PC-9 (cell line): ENCODE measurements around the gene ADAMTS19. TPM values are rescaled to one million over a fixed set of nuclear protein-coding genes. Genes with fewer than 3 reads are reported as not detected.

Experiments
- BruUV-seq: library from RNA; stranded (reverse); fragments of 400-500 nt; replicated peaks from 2 replicates; lab custom pipeline; 2021; lab: Mats Ljungman, UMichigan
- CTCF ChIA-PET: fragments of 300-600 bp; sonication (Branson Sonifier 250); formaldehyde crosslinking; loops from one replicate; lab custom pipeline; 2022; ENCODE audit warnings: antibody characterized with exemption; lab: Charles Lee
- POLR2A ChIA-PET: fragments of 300-600 bp; sonication (Branson Sonifier 250); formaldehyde crosslinking; loops from one replicate; lab custom pipeline; 2022; ENCODE audit warnings: antibody characterized with exemption; ENCODE audit not compliant: unreplicated experiment; lab: Charles Lee
- DNase-seq, 2 experiments: peaks; one replicate each; pipeline versions ENCODE4 v3.0.0 to v3.0.0-alpha.2; 2015 to 2022; ENCODE audit warnings: mixed read lengths in 1 of 2
- H2AFZ ChIP-seq: fragments of 200-600 bp; sonication (generic); 2 replicates; pipeline ENCODE4 v1.8.1; 2017; ENCODE audit warnings: antibody characterized with exemption
- H3F3A ChIP-seq: fragments of 200-600 bp; sonication (generic); 2 replicates; pipeline ENCODE4 v1.8.1; 2017; ENCODE audit warnings: antibody characterized with exemption, mild to moderate bottlenecking, low read depth; ENCODE audit not compliant: insufficient read depth
- H3K27ac ChIP-seq: fragments of 200-600 bp; sonication (generic); 2 replicates; pipeline ENCODE4 v1.6.1; 2016; ENCODE audit warnings: mixed run types
- H3K27me3 ChIP-seq: fragments of 200-600 bp; sonication (generic); 2 replicates; pipeline ENCODE4 v1.6.1; 2016; ENCODE audit warnings: low read depth, mixed run types; ENCODE audit not compliant: insufficient read depth
- H3K36me3 ChIP-seq: fragments of 200-600 bp; sonication (generic); 2 replicates; pipeline ENCODE4 v1.6.1; 2016; ENCODE audit warnings: low read depth, mixed run types
- H3K4me1 ChIP-seq: fragments of 200-600 bp; sonication (generic); replicated peaks from 2 replicates; pipeline ENCODE4 v1.6.1; 2016; ENCODE audit warnings: mixed run types; ENCODE audit not compliant: insufficient read depth
- H3K4me2 ChIP-seq: fragments of 200-600 bp; sonication (generic); 2 replicates; pipeline ENCODE4 v1.6.1; 2017; ENCODE audit warnings: mixed run types
- H3K4me3 ChIP-seq: fragments of 200-600 bp; sonication (generic); 2 replicates; pipeline ENCODE4 v1.6.1; 2016; ENCODE audit warnings: mixed run types
- H3K79me2 ChIP-seq: fragments of 200-600 bp; sonication (generic); 2 replicates; pipeline ENCODE4 v1.6.1; 2017; ENCODE audit warnings: low read depth, mixed run types
- H3K9me2 ChIP-seq: fragments of 200-600 bp; sonication (generic); 2 replicates; pipeline ENCODE4 v1.8.1; 2017; ENCODE audit warnings: mild to moderate bottlenecking; ENCODE audit not compliant: insufficient read depth
- H3K9me3 ChIP-seq: fragments of 200-600 bp; sonication (generic); 2 replicates; pipeline ENCODE4 v1.8.1; 2016; ENCODE audit warnings: low read depth; ENCODE audit not compliant: insufficient read depth
- H4K20me1 ChIP-seq: fragments of 200-600 bp; sonication (generic); 2 replicates; pipeline ENCODE4 v1.8.1; 2017; ENCODE audit not compliant: insufficient read depth
- EZH2 ChIP-seq: fragments of 200-600 bp; sonication (generic); IDR thresholded peaks from 2 replicates; pipeline ENCODE4 v1.8.0; 2017; ENCODE audit warnings: antibody characterized with exemption, low read depth
- intact Hi-C: fragments of 100-400 bp; cut with micrococcal nuclease; formaldehyde crosslinking; loops from one replicate; pipeline ENCODE4 v1.10.0; 2022; ENCODE audit not compliant: unreplicated experiment
- total RNA-seq: library from RNA; stranded (reverse); gene quantifications from 2 replicates; pipeline ENCODE4 v1.2.3, GENCODE V29; 2021
- TF ChIP-seq, protein P1 (sequence below): fragments of 200-600 bp; sonication (generic); conservative IDR thresholded peaks from 2 replicates; pipeline ENCODE4 v1.6.1; 2017; ENCODE audit warnings: mixed run types, antibody characterized with exemption, mild to moderate bottlenecking, moderate library complexity

Gene ADAMTS19
- total RNA-seq, 1 experiment from 2014 or later: not detected

DNA sequence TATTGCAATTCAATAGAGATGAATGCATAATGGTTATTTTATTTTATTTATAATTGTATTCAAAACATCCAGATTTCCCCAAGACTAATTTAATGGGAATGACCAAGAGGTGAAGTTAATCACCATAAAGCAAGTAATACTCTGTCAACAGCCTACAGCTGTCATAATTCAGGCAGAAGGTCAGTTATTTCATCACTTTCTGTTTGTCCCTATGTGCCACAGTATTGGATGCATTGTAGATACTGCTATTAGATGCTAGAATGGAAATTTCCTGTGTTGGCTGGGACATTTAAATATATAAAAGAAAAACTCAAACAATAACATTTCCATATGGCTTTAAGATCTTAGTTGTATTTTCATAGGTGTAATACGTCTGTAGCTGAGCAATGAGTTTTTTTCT is 231.1 kb downstream of the ADAMTS19 start:
- no peak for TF ChIP-seq EZH2
- H3K27me3 ChIP-seq: no peaks in the 10 kb centered on the region
- no peaks in the 10 kb centered on the region for H3F3A ChIP-seq
- H3K4me2 ChIP-seq: no peak overlapping the region
- ChIA-PET POLR2A (no interaction called here), CTCF (no interaction called here)
- intact Hi-C loops: no loop called here
- DNase-seq: no peak
- H3K9me3 ChIP-seq: no peaks in the 10 kb centered on the region
- no TSS peak for BruUV-seq
- no peaks in the 10 kb centered on the region for H3K79me2 ChIP-seq
- H3K4me1 ChIP-seq: no peaks in the 10 kb centered on the region
- H3K27ac ChIP-seq: no peak overlapping the region
- no peaks in the 10 kb centered on the region for H3K9me2 ChIP-seq
- H3K4me3 ChIP-seq: no peak overlapping the region
- H3K36me3 ChIP-seq: no peaks in the 10 kb centered on the region
- H4K20me1 ChIP-seq: no peaks in the 10 kb centered on the region
- no peak overlapping the region for H2AFZ ChIP-seq

DNA sequence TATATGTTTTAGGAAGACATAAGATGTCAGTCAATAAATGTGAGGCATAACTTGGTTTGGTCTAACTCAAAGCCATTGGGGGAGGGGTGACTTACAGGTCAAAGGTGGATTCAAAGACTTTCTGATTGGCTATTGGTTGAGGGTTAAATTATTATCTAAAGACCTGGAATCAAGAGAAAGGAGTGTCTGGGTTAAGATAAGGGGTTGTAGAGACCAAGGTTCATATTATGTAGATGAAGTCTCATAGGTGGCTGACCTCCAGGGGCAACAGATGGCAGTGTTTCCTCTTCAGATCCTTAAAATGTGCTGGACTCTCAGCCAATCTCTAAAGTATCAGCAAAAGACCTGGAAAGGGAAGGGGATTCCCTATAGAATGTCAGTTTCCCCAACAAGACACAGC is 236.5 kb downstream of the ADAMTS19 start:
- Histone ChIP-seq H3K27ac (no peak overlapping the region), H3K4me1 (no peaks in the 10 kb centered on the region), H3K9me3 (no peaks in the 10 kb centered on the region), H3K4me3 (no peak overlapping the region), H3K27me3 (no peaks in the 10 kb centered on the region), H4K20me1 (no peaks in the 10 kb centered on the region), H3F3A (no peaks in the 10 kb centered on the region), H3K4me2 (no peak overlapping the region), H3K36me3 (no peaks in the 10 kb centered on the region), H2AFZ (no peak overlapping the region), H3K9me2 (no peaks in the 10 kb centered on the region), H3K79me2 (no peaks in the 10 kb centered on the region)
- ChIA-PET CTCF (no interaction called here), POLR2A (no interaction called here)
- DNase-seq: no peak
- no peak for TF ChIP-seq EZH2
- TF ChIP-seq, protein P1, sequence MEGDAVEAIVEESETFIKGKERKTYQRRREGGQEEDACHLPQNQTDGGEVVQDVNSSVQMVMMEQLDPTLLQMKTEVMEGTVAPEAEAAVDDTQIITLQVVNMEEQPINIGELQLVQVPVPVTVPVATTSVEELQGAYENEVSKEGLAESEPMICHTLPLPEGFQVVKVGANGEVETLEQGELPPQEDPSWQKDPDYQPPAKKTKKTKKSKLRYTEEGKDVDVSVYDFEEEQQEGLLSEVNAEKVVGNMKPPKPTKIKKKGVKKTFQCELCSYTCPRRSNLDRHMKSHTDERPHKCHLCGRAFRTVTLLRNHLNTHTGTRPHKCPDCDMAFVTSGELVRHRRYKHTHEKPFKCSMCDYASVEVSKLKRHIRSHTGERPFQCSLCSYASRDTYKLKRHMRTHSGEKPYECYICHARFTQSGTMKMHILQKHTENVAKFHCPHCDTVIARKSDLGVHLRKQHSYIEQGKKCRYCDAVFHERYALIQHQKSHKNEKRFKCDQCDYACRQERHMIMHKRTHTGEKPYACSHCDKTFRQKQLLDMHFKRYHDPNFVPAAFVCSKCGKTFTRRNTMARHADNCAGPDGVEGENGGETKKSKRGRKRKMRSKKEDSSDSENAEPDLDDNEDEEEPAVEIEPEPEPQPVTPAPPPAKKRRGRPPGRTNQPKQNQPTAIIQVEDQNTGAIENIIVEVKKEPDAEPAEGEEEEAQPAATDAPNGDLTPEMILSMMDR: no peak
- intact Hi-C loops: no loop called here
- no TSS peak for BruUV-seq

DNA sequence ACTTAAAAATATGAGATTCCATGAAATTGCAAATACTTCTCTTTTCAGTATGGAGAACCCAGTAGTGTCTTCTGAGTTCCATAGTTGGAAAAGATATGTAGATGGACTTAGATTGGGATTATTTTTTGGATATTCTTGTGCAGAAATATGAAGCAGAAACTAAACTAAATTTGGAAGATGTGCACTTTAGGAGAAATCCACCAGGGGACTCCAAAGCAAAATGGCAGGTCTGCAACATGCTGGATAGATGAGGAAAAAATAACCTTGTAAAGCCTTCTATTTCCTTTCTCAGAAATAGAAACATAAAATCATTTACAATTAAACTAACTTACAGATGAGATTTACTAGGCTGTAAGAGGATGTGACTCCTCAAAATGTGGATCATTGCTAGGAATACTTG is 238.6 kb downstream of the ADAMTS19 start:
- no peak overlapping the region for H2AFZ ChIP-seq
- no peaks in the 10 kb centered on the region for H3K9me3 ChIP-seq
- intact Hi-C loops: no loop called here
- H3F3A ChIP-seq: no peaks in the 10 kb centered on the region
- no peaks in the 10 kb centered on the region for H3K27me3 ChIP-seq
- ChIA-PET CTCF (no interaction called here), POLR2A (no interaction called here)
- no peaks in the 10 kb centered on the region for H3K79me2 ChIP-seq
- H3K36me3 ChIP-seq: no peaks in the 10 kb centered on the region
- H3K4me2 ChIP-seq: no peak overlapping the region
- H4K20me1 ChIP-seq: no peaks in the 10 kb centered on the region
- DNase-seq: no peak
- no peak overlapping the region for H3K4me3 ChIP-seq
- no peak overlapping the region for H3K27ac ChIP-seq
- TF ChIP-seq, protein P1: no peak
- TF ChIP-seq EZH2: no peak
- H3K4me1 ChIP-seq: no peaks in the 10 kb centered on the region
- no TSS peak for BruUV-seq
- H3K9me2 ChIP-seq: no peaks in the 10 kb centered on the region

DNA sequence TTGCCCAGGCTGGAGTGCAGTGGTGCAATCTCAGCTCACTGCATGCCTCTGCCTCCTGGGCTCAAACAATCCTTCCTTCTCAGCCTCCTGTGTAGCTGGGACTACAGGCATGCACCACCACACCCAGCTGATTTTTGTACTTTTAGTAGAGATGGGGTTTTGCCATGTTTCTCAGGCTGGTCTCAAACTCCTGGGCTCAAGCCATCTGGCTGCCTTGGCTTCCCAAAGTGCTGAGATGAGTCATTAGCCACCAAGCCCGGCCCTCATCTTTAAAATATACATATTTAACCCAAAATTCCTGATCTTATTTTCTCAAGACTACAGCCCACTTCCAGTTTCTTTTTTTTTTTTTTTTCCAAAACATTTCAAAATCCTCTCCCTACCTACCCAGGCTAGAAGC is 256.1 kb downstream of the ADAMTS19 start:
- Histone ChIP-seq H3K9me3 (no peaks in the 10 kb centered on the region), H3K4me1 (no peaks in the 10 kb centered on the region), H3F3A (no peaks in the 10 kb centered on the region), H4K20me1 (no peaks in the 10 kb centered on the region), H3K4me2 (no peak overlapping the region), H3K4me3 (no peak overlapping the region), H3K9me2 (no peaks in the 10 kb centered on the region; the same call in 1 of the 2 replicates), H3K36me3 (no peaks in the 10 kb centered on the region), H3K79me2 (no peaks in the 10 kb centered on the region), H3K27me3 (no peaks in the 10 kb centered on the region), H3K27ac (no peak overlapping the region), H2AFZ (no peak overlapping the region)
- intact Hi-C loops: no loop called here
- DNase-seq: no peak
- ChIA-PET CTCF (no interaction called here), POLR2A (no interaction called here)
- BruUV-seq: no TSS peak
- TF ChIP-seq, protein P1: no peak
- no peak for TF ChIP-seq EZH2
